GM19324 (cell line): ENCODE measurements around the gene SCNN1B.
"Not testable (repeated sequence)": the region's sequence is repeated elsewhere in the genome, so short reads cannot be mapped to it uniquely, and the experiment has no call there.

Source experiments
- ATAC-seq: cut with Tn5 transposase; IDR thresholded peaks from one replicate; pipeline ENCODE4 v1.9.1; 2021; ENCODE audit warnings: mild to moderate bottlenecking, moderate library complexity; ENCODE audit not compliant: unreplicated experiment, low FRiP score

SCNN1B gene

DNA sequence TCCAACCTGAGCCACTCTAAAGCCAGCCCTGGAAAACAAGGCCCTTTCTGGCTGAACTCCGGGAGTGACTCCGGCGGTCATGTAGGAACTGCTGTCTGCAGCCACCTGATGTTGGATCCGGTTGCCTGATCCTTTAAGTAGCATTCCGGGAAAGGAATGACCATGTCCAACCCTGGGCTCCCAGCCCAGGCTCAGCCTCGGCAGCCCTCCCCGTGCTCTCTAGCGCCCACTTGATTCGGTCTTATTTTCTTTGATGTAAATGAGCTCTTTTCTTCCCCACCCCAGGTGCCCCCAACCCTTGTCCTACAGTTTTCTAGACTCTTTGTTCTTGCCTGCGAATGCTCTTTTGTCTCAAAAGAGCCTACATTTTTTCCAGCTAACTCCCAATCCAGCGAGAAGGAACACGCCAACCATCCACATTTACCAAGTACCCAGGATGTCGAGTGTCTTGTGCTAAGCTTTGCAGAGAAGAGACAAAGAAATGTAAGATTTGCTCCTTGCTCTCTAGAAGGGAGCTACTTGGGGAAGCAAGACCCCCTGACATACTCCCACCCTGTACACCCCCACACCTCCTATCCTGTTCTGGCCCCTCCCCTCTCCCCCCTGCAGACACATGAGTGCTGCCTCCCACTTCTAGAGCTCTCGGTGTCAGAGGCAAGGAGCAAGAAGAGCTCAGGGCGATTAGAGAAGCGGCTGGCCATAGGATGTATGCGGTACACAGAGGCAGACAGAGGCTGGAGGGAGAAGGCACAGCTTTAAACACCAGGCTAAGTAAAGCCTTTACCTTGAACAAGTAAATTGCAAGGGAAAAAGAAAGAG, 97.1 kb downstream of the SCNN1B start:
- ATAC-seq: no peak

GRCh38 chr16:23400447-23400846, 98.3 kb downstream of the SCNN1B start:
- not testable (repeated sequence) for ATAC-seq

DNA sequence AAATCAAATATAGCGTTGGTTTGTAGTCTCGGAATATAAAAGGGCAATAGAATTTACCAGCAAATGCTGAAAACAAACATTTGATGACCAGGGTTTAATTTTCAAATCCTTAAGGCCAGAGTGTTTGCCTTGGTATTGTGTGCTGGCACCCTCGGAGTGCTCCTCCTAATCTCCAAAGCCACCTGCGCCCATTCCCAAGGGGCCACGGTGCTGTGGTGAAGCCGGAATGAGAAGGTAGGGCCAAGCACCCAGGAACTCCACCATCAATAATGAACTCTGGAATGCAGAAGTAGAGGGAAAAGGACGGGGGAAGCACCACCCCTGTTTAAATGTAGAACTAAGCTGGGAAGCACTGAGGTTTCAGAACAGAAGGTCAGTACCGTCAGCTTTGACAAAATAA, 99.0 kb downstream of the SCNN1B start:
- no peak for ATAC-seq

DNA sequence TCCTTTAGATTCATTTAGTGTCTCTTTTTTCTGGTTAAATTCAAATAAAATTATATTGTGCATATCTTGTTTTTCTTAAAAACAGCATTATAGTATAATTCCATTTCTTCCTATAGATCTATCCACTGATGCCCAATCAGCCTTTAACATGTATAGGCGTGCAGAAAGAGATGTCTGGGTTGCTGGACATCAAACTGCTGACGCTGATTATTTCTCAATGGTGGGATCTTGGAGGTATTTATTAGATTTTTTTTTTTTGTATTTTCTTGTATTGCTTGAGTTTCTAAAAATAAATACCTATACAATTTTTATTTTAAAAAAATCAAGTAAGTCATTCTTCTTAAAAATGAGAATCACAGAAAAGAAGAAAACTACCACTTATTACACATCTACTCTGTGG, 100.0 kb downstream of the SCNN1B start:
- ATAC-seq: no peak

DNA sequence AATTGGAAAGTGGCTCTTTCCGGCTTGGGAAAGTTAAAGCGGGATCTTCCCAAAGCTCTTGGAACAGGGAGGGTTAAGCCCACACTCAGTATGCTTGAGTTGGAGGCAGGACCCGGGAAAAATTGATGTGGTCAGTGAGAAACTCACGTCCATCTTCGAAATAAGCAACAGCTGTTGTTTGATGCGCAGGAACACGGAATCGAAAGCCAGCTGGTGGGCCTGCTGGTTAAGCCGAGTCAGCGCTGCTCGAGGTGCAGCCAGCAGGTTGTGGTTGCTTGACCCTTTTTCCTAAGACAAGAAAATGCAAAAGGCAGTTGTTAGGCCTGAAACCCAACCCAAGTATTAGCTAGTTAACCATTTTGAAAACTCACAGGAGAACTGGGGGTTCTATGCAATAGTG, 101.4 kb downstream of the SCNN1B start:
- ATAC-seq: no peak

- no peak for ATAC-seq
Observed at GRCh38 chr16:23406024-23406423, 103.9 kb downstream of the SCNN1B start.

- no peak for ATAC-seq
Observed at GRCh38 chr16:23406546-23407240, 104.6 kb downstream of the SCNN1B start.

- no peak for ATAC-seq
Observed at GRCh38 chr16:23407436-23408127, 105.5 kb downstream of the SCNN1B start.

DNA sequence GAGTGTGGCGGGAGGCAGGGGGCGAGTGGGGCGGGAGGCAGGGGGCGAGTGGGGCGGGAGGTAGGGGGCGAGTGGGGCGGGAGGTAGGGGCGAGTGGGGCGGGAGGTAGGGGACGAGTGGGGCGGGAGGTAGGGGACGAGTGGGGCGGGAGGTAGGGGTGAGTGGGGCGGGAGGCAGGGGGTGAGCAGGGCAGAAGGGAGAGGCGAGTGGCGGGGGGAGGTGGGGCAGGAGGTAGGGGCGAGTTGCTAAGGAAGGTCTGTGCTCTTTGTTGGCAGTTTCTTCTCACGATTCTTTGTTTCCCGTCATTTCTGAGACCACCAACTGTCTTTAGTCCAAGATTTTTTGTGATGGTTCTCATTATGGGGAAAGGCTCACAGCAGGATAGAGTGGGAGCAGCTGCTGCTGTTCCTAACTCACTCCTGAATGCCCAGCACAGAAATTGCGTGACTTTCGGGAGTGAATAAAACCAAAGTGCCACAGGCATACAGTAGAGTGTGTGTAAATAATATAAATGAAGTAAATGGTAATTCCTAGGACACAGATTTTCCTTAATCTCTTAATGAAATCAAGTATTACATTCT, 106.2 kb downstream of the SCNN1B start:
- no peak for ATAC-seq

DNA sequence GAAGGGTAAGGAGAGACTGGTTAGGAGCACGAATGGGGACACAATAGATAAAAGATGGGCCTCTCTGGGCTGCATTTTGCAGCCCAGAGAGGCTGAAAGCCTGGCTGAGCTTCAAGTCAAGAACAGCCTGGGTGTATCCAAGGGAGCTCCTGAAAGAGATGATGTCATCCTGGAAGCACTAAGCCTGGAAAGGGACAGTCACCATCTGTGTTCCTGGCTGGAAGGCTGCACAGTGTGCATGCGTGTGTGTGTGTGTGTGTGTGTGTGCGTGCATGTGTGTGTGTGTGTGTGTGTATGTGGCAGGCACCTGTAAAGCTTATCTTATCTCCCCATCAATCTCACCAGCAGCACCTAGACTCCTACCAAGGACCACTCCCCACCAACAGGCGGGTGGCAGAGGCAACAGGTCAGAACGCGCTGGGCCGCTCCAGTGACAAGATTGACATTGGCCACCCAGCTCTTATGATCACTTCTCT, 106.8 kb downstream of the SCNN1B start:
- no peak for ATAC-seq

GRCh38 chr16:23409522-23409921, 107.4 kb downstream of the SCNN1B start:
- no peak for ATAC-seq

- no peak for ATAC-seq
Observed at GRCh38 chr16:23410176-23410575, 108.1 kb downstream of the SCNN1B start.

DNA sequence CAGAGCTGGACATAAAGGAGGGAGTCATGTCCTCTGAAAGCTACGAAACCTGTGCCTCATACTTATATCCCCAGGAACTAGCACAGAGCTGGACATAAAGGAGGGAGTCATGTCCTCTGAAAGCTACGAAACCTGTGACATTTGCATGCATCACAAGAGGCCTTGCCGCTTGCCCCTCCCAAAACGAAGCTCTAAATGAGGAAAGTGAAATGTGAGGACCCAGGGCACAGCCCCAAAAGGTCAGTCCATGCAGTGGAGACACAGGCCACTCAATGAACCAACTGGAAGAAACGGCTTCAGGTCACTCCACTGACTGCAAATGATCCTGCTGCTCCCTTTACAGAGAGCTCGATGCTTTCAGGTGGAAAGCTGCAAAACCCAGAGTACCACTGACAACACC, 112.6 kb downstream of the SCNN1B start:
- ATAC-seq: no peak

GRCh38 chr16:23416816-23417215, 114.7 kb downstream of the SCNN1B start:
- ATAC-seq: no peak

DNA sequence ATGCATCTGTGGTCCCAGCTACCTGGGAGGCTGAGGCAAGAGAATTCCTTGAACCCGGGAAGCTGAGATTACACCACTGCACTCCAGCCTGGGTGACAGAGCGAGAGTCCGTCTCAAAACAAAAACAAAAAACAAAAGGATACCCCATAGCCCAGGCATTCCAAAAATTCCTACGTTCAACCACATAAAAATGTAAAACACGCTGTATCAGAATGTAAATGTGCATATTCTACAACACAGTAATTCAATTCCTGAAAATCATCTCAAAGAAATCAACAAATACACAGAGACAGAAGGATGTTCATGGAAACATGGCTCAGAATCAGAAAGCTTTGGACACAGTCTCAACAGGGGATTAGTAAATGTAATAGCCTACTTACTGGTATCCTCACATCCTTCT, 117.9 kb downstream of the SCNN1B start:
- no peak for ATAC-seq

DNA sequence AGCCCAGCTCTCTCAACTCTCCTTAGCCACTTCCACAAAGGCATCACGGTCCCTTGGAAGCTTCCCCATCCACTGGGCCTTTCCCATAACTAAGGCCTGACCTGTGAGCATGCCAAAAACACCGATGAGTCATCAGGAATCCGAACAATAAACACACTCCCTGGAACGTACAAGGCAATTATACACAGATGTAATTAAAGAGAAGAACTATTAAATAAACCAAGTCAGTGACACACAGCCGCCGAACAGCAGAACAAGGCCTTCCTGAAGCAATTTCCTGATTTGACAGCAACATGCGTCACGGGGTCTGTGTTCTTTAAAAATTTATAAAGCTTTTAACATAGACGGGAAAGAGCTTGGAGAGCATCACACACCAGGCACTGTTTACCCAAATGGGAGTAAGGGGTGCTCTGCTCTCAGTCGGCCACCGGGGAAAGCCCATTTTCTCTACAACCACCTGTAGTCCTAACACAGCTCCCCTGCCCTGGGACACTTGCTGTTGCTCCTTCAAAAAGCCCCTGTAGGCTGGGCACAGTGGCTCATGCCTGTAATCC, 121.5 kb downstream of the SCNN1B start:
- no peak for ATAC-seq

DNA sequence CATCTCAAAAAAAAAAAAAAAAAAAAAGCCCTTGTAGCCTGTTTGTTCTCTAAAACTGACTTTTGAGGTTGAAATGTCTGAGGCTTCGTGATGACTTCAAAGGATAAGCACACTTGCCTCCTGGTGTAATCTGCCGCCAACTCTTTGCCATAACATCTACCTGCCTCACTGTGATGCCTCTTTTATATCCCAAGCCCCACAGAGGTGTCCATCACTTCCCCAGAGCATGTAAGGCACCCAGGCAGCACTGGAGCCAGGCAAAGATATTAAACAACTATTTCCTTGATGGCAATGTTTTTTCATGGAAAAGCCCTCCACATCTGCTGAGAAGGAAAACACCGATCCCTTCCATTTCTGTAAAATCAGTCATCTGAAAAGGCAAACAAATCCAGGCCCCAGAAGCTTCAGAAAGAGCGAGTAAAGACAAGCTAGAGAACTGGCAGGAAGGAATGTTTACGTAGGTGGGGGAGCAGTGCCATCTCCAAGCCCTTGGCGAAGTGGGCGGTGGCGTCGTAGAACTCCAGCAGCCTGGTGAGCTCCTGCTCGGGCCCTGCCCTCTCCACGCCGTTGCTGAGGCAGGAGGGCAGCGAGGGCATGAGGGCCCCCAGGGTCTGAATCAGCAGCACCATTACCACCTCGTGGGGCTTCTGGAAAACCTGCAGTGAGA, 122.3 kb downstream of the SCNN1B start:
- no peak for ATAC-seq

DNA sequence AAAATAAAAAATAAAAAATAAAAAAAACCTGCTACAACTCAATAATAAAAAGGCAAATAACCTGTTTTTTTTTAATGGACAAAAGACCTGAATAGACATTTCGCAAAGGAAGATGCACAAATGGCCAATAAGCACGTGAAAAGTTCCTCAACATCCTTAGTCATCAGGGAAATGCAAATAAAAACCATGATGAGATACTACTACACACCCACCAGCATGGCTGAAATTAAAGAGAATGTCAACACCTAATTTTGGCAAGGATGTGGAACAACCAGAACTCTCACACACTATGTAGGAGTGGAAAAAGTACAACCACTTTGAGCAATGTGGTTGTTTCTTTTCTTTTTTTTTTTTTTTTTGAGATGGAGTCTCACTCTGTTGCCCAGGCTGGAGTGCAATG, 126.2 kb downstream of the SCNN1B start:
- ATAC-seq: no peak
